ENCODE data around the gene CFAP97D2. TPM values are rescaled to one million over a fixed set of nuclear protein-coding genes. Genes with fewer than 3 reads are reported as not detected.
"Not testable (repeated sequence)": the region's sequence is repeated elsewhere in the genome, so short reads cannot be mapped to it uniquely, and the experiment has no call there.

Gene CFAP97D2
- not detected in 2 replicates for total RNA-seq

DNA sequence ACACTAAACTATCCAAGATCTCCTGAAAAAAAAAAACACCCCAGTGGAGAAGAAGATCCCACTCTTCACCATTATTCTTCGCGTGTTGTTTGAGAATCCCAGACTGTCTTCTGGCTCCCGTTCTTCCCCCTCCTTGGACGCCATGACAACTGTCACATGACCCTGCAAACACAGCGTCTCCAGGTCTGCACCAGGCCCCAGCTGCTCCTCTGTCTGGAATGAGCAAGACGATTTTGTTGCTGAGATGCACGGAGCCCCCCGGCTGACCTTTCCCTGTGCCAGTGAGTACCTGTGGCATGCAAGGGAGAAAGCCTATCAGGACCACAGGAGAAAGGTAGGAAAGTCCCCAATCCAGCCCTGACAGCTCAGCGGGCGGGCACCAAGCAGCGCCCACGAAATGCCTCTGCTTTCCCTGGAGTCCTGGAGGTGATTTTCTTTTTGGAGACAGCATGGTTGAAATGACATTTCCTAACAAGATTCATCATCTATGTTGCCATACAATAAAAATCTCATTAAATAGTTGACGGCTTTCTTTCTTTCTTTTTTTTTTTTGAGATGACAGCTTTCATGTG lies at the start of gene CFAP97D2:
CFAP97D2 (plus strand) TSS at position 171 of the 572 bp plus-strand sequence; CDS start at position 245, 74 bp downstream.
- H3K4me3 ChIP-seq (ENCODE audit: low read depth, low read length) = no peak within 1 kb of the TSS
- DNase-seq (ENCODE audit: low read depth) = no peak
- TF ChIP-seq, protein P1, sequence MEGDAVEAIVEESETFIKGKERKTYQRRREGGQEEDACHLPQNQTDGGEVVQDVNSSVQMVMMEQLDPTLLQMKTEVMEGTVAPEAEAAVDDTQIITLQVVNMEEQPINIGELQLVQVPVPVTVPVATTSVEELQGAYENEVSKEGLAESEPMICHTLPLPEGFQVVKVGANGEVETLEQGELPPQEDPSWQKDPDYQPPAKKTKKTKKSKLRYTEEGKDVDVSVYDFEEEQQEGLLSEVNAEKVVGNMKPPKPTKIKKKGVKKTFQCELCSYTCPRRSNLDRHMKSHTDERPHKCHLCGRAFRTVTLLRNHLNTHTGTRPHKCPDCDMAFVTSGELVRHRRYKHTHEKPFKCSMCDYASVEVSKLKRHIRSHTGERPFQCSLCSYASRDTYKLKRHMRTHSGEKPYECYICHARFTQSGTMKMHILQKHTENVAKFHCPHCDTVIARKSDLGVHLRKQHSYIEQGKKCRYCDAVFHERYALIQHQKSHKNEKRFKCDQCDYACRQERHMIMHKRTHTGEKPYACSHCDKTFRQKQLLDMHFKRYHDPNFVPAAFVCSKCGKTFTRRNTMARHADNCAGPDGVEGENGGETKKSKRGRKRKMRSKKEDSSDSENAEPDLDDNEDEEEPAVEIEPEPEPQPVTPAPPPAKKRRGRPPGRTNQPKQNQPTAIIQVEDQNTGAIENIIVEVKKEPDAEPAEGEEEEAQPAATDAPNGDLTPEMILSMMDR (conservative IDR thresholded peaks at IDR 0.05; ENCODE audit: low read depth, low read length) = no peak

- no peak overlapping the region for H3K4me3 ChIP-seq (ENCODE audit: low read depth, low read length)
- DNase-seq (ENCODE audit: low read depth) = no peak
- TF ChIP-seq, protein P1 (conservative IDR thresholded peaks at IDR 0.05; ENCODE audit: low read depth, low read length) = no peak
Measured at GRCh38 chr13:114129649-114130062, 49.4 kb upstream of the CFAP97D2 start.

DNA sequence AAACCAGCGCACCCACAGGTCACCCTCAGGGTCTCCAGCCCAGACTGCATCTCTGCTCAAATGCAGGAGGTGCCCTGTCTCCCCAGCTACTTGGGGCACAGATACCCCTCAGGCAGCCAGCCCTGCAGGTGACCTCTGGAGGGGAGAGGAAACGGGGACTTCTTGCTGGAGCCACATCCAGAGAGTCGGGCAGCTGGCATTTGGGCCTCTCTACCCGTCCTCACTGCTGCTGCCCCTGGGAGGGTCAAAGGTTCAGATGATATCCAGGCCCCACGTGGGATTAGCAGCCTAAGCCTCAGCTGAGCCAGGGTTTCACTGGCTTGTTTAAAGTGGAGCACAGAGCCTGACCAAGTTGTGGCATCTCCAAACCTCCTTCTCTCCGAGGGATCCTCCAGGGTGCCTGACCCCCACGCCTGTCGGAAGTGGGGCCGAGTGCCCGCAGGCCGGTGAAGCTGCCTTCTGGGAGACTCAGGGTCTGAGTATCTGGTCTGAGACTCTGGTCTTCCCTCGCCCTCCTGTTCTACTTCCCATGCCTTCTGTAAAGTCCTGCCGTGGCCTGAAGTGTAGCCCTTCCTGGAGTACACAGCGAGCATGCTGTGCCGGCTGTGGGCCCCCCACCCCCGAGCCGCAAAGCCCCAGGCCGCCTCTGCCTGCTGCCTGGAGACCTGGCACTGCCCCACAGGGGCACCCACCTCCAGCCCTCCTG lies 48.8 kb upstream of the CFAP97D2 start:
- no peak for DNase-seq (ENCODE audit: low read depth)
- TF ChIP-seq, protein P1 (conservative IDR thresholded peaks at IDR 0.05; ENCODE audit: low read depth, low read length) = no peak
- peak overlapping the region; percentile 89 for H3K4me3 ChIP-seq (ENCODE audit: low read depth, low read length)

GRCh38 chr13:114130837-114131582 lies 48.0 kb upstream of the CFAP97D2 start:
- peak overlapping the region; percentile 89 for H3K4me3 ChIP-seq (ENCODE audit: low read depth, low read length)
- TF ChIP-seq, protein P1 (conservative IDR thresholded peaks at IDR 0.05; ENCODE audit: low read depth, low read length) = no peak
- no peak for DNase-seq (ENCODE audit: low read depth)

DNA sequence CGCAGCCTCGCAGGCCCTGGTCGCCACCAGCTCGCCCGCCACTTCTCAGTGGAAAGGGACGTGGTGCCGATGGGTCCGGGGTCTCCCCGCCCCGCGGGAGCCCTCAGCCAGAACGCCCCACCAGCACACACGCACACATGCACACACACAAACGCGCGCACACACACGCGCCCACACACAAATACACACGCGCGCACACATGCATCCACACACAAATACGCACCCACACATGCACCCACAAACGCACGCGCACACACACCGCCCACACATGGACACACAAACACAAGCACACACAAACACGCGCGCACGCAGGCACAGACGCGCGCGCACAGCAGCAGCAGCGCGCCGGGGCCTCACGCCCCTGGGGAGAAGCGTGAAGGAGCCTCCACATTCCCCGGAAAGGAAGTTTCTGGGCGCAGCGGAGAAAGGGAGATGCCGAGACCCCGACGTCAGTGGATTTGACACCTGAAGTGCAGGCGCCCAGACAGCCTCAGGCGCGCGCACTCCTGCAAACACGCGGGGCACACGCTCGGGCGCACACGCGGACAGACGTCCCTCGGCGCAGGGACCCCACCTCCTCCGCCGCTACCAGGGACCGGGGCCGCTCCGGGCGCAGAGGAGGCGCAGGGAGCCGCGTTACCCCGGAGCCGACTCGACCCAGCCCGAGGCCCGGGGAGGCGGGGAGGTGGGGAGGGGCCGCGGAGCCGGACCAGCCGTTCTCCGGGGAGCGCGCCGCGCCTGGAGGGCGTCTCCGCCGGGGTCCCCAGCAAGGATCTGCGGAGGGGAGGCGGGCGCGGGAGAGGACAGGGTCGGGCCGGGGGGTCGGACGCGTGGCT lies 47.3 kb upstream of the CFAP97D2 start:
- H3K4me3 ChIP-seq (ENCODE audit: low read depth, low read length) = peak overlapping the region; percentile 89
- TF ChIP-seq, protein P1 (conservative IDR thresholded peaks at IDR 0.05; ENCODE audit: low read depth, low read length) = no peak
- DNase-seq (ENCODE audit: low read depth) = no peak

DNA sequence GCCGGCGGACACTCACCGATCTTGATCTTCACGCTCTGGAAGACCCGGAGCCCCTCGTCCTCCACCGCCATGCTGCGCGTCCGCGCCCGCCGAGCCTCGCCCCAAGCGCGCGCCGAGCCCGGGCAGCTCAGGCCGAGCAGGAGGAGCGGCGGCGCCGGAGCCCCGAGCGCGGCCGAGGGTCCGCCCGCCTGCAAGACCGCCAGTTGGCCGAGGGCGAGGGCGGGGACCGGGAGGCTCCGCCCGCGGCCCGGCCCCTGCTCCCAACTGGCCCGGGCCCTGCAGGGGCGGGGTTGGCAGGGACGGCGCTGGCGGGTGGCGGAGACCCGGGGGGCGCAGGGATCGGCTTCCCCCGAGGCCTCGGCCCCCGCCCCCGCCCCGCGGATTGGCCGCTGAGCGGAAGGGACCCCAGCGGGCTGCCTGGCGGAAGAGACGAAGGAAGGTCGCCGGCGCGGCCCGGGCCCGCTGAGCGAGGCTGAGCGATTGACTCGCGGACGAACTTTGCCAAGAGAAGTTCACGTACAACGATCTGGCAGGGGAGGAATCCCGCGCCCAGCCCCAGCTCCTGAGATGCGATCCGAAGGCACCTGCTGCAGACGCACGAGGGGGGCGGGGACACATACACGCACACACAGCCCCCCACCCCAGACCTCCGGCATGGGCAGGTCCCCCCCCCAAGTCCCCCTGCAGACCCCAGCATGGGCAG lies 46.5 kb upstream of the CFAP97D2 start, which contains the start of gene RASA3:
RASA3 (minus strand) TSS at position 205 of the 703 bp plus-strand sequence; CDS start at position 71, 134 bp downstream.
- no peak for DNase-seq (ENCODE audit: low read depth)
- TF ChIP-seq, protein P1 (conservative IDR thresholded peaks at IDR 0.05; ENCODE audit: low read depth, low read length) = no peak
- H3K4me3 ChIP-seq (ENCODE audit: low read depth, low read length) = peak within 1 kb of the TSS; percentile 89

DNA sequence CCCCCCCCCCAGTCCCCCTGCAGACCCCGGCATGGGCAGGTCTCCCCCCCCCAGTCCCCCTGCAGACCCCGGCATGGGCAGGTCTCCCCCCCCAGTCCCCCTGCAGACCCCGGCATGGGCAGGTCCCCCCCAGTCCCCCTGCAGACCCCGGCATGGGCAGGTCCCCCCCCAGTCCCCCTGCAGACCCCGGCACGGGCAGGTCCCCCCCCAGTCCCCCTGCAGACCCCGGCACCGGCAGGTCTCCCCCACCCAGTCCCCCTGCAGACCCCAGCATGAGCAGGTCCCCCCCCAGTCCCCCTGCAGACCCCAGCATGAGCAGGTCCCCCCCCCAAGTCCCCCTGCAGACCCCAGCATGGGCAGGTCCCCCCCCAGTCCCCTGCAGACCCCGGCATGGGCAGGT lies 45.9 kb upstream of the CFAP97D2 start:
- not testable (repeated sequence) for DNase-seq (ENCODE audit: low read depth); H3K4me3 ChIP-seq (ENCODE audit: low read depth, low read length)

GRCh38 chr13:114133552-114133951 lies 45.5 kb upstream of the CFAP97D2 start:
- DNase-seq (ENCODE audit: low read depth); H3K4me3 ChIP-seq (ENCODE audit: low read depth, low read length): not testable (repeated sequence)
